Duodenal mucosa (tissue), 2 donors: Measurements from ENCODE around the gene TSSC4.

ENCODE experiments used
- H3K27ac ChIP-seq: one replicate; pipeline ENCODE4 v1.7.0; 2013; ENCODE audit warnings: low read depth, low read length
- H3K27me3 ChIP-seq, 2 donors: one replicate each; pipeline ENCODE4 v1.7.0; 2013; ENCODE audit warnings: low read length in 2 of 2, control low read depth in 1 of 2; ENCODE audit not compliant: insufficient read depth in 2 of 2, control insufficient read depth in 1 of 2
- H3K36me3 ChIP-seq, 2 donors: one replicate each; pipeline ENCODE4 v1.7.0; 2013; ENCODE audit warnings: low read length in 2 of 2, control low read depth in 1 of 2; ENCODE audit not compliant: insufficient read depth in 2 of 2, control insufficient read depth in 1 of 2
- H3K4me1 ChIP-seq, 2 donors: one replicate each; pipeline ENCODE4 v1.7.0; 2013; ENCODE audit warnings: low read length in 2 of 2, control low read depth in 1 of 2; ENCODE audit not compliant: insufficient read depth in 2 of 2, control insufficient read depth in 1 of 2
- H3K4me3 ChIP-seq, 2 donors: one replicate each; pipeline ENCODE4 v1.7.0; 2013; ENCODE audit warnings: low read length in 2 of 2, low read depth in 1 of 2
- H3K9ac ChIP-seq, 2 donors: one replicate each; pipeline ENCODE4 v1.7.0; 2013; ENCODE audit warnings: low read length in 2 of 2, low read depth in 1 of 2
- H3K9me3 ChIP-seq, 2 donors: one replicate each; pipeline ENCODE4 v1.7.0; 2013; ENCODE audit warnings: low read length in 2 of 2, control low read depth in 1 of 2; ENCODE audit not compliant: control insufficient read depth in 1 of 2

TSSC4 gene

DNA sequence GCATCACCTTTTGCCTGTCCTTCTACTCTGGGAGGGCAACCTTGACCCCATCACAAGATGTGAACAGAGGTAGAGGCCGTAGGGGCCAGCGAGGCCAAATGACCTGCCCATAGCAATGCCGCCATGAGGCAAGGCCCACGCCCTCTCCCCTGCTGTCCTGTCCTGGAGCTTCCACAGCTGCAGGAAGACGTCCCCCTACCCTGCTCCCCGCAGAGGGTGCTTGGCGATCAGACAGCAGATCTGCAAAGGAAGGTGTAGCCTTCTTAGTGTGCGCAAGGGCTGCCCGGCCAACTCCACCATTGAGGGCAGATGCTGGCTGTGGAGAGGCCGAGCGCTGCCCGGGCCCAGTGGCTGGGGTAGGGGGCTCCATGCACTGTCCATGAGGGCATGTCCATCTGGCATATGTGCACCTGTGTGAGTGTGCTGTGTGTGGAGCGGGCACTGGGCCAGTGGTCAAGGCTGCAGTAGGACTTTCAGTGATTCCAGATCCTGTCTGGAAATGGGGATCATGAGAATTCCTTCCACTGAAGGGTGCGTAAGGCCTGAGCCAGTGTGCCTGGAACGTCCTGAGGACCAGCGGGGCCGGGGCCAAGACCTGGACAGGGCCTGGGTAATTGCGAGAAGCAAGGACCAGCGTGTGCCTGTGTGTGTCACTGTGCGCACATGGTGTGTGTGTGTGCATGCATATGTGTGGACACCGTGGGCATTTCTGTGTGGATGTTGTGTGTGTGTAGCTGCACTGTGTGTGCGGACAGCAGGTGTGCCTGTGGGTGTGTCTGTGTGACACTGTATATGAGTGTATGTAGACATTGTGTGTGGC lies 32.8 kb downstream of the TSSC4 start:
- Histone ChIP-seq H3K9me3 (no peaks in the 10 kb centered on the region), H3K27ac (no peak overlapping the region), H3K4me3 (no peak overlapping the region), H3K36me3 (peaks cover 0 to 13% of the 10 kb centered on the region in 2 donors), H3K4me1 (peaks cover 0 to 3% of the 10 kb centered on the region in 2 donors), H3K9ac (no peak overlapping the region), H3K27me3 (no peaks in the 10 kb centered on the region)

GRCh38 chr11:2434008-2434407 lies 33.5 kb downstream of the TSSC4 start:
- H3K9ac ChIP-seq = no peak overlapping the region
- no peaks in the 10 kb centered on the region for H3K27me3 ChIP-seq
- H3K27ac ChIP-seq = no peak overlapping the region
- H3K36me3 ChIP-seq = peaks cover 0 to 13% of the 10 kb centered on the region in 2 donors
- H3K9me3 ChIP-seq = no peaks in the 10 kb centered on the region
- H3K4me3 ChIP-seq = no peak overlapping the region
- peaks cover 0 to 3% of the 10 kb centered on the region in 2 donors for H3K4me1 ChIP-seq

GRCh38 chr11:2434506-2435255 lies 34.1 kb downstream of the TSSC4 start:
- H3K27ac ChIP-seq = no peak overlapping the region
- no peaks in the 10 kb centered on the region for H3K27me3 ChIP-seq
- peaks cover 0 to 13% of the 10 kb centered on the region in 2 donors for H3K36me3 ChIP-seq
- no peak overlapping the region for H3K9ac ChIP-seq
- H3K9me3 ChIP-seq = no peaks in the 10 kb centered on the region
- no peak overlapping the region for H3K4me3 ChIP-seq
- peaks cover 0 to 3% of the 10 kb centered on the region in 2 donors for H3K4me1 ChIP-seq

DNA sequence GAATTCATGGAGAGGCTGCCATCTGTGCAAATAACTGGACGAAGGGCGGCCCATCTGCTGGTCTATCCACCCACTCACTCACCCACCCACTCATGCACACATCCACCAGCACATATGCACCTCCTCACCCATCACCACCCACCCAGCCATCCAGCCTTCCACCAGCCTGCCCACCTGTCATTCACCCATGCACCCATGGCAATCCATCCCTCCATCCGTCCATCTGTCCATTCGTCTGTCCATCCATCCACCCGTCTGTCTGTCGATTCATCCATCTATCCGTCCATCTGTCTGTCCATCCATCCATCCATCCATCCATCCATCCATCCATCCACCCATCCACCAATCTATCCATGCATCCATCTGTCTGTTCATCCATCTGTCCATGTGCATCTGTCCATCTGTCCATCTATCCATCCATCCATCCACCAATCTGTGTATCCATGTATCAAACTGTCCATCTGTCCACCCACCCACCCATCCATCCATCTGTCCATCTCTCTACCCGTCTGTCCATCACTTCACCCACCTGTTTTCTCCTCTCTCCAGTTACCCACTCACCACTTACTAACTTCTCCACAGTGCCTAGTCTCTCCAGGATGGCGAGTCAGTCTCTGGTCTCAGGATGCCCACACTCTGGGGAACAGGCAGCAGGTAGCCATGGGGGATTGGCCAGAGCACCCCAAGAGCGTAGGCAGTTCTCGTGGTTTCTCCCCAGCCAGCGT lies 34.9 kb downstream of the TSSC4 start:
- peaks cover 0 to 4% of the 10 kb centered on the region in 2 donors for H3K4me1 ChIP-seq
- H3K36me3 ChIP-seq = peaks cover 0 to 13% of the 10 kb centered on the region in 2 donors
- no peaks in the 10 kb centered on the region for H3K27me3 ChIP-seq
- H3K9me3 ChIP-seq = no peaks in the 10 kb centered on the region
- H3K4me3 ChIP-seq = no peak overlapping the region
- H3K27ac ChIP-seq = no peak overlapping the region
- H3K9ac ChIP-seq = no peak overlapping the region

- Histone ChIP-seq H3K27ac (no peak overlapping the region), H3K9ac (no peak overlapping the region), H3K36me3 (peaks cover 0 to 13% of the 10 kb centered on the region in 2 donors), H3K4me1 (peaks cover 5 to 10% of the 10 kb centered on the region in 2 donors), H3K9me3 (no peaks in the 10 kb centered on the region), H3K4me3 (no peak overlapping the region), H3K27me3 (no peaks in the 10 kb centered on the region)
Measured at GRCh38 chr11:2436013-2436520, 35.5 kb downstream of the TSSC4 start.

GRCh38 chr11:2436521-2437031 lies 36.0 kb downstream of the TSSC4 start:
- Histone ChIP-seq H3K9me3 (no peaks in the 10 kb centered on the region), H3K4me3 (no peak overlapping the region), H3K36me3 (peaks cover 0 to 13% of the 10 kb centered on the region in 2 donors), H3K27me3 (no peaks in the 10 kb centered on the region), H3K9ac (no peak overlapping the region), H3K4me1 (peaks cover 10 to 12% of the 10 kb centered on the region in 2 donors), H3K27ac (no peak overlapping the region)

DNA sequence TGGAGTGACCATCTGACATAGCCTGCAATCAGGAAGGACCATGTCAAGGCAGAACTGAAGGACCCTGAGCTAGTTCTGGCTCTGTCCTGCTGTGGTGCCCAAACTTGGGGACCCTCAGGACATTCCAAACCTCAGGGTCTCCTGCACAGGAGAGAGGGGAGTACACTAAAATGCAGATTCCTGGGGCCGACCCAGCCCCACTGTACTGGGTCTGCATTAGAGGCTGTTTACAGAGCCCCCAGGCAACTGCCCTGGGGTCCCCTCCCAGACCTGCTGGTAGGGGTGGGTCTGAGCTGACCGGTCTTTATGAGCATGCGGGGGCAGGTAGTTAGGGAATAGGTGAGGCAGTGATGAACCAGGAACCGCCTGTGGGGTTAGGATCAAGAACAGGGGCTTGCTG lies 37.0 kb downstream of the TSSC4 start:
- Histone ChIP-seq H3K9me3 (no peaks in the 10 kb centered on the region), H3K9ac (no peak overlapping the region), H3K4me1 (peaks cover 16 to 19% of the 10 kb centered on the region in 2 donors), H3K27me3 (no peaks in the 10 kb centered on the region), H3K27ac (no peak overlapping the region), H3K36me3 (peaks cover 0 to 13% of the 10 kb centered on the region in 2 donors), H3K4me3 (no peak overlapping the region)

DNA sequence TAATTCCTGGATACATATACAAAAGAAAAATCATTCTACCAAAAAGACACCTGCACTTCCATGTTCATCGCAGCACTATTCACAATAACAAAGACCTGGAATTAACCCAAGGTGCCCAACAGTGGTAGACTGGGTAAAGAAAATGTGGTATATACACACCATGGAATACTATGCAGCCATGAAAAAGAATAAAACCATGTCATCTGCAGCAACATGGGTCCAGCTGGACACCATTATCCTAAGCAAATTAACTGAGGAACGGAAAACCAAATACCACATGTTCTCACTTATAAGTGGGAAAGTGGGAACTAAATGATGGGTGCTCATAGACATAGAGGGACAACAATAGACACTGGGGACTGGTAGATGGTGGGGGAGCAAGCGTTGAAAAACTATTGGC lies 39.3 kb downstream of the TSSC4 start:
- Histone ChIP-seq H3K36me3 (no peaks in the 10 kb centered on the region), H3K9me3 (no peaks in the 10 kb centered on the region), H3K9ac (no peak overlapping the region), H3K4me1 (peaks cover 26 to 28% of the 10 kb centered on the region in 2 donors), H3K27me3 (no peaks in the 10 kb centered on the region), H3K27ac (no peak overlapping the region), H3K4me3 (no peak overlapping the region)

GRCh38 chr11:2440646-2441045 lies 40.1 kb downstream of the TSSC4 start:
- H3K4me1 ChIP-seq = peaks cover 28 to 30% of the 10 kb centered on the region in 2 donors
- no peak overlapping the region for H3K9ac ChIP-seq
- no peaks in the 10 kb centered on the region for H3K36me3 ChIP-seq
- no peaks in the 10 kb centered on the region for H3K9me3 ChIP-seq
- H3K27me3 ChIP-seq = no peaks in the 10 kb centered on the region
- no peak overlapping the region for H3K4me3 ChIP-seq
- H3K27ac ChIP-seq = no peak overlapping the region
